GM12878 (cell line): ENCODE results near the gene ATP8A1. TPM values are rescaled to one million over a fixed set of nuclear protein-coding genes. Genes with fewer than 3 reads are reported as not detected.

Source experiments
- ATAC-seq: fragments of 200-7000 bp; cut with Tn5 transposase; 3 replicates; pipeline ENCODE4 v1.9.1; 2020; ENCODE audit warnings: mild to moderate bottlenecking, moderate library complexity
- BruUV-seq: library from RNA; stranded (reverse); fragments of 400-500 nt; replicated peaks from 2 replicates; lab custom pipeline; 2021; lab: Mats Ljungman, UMichigan
- CTCF ChIA-PET: fragments of 300-600 bp; sonication (Branson Sonifier 250); formaldehyde crosslinking; extraction: SDS; loops from one replicate; lab custom pipeline; 2021; ENCODE audit warnings: inconsistent platforms; lab: Yijun Ruan, JAX
- POLR2A ChIA-PET: fragments of 350-600 bp; formaldehyde crosslinking; extraction: SDS; loops from one replicate; lab custom pipeline; 2021; ENCODE audit warnings: inconsistent platforms; lab: Charles Lee
- RAD21 ChIA-PET: fragments of 300-600 bp; sonication (Branson Sonifier 250); formaldehyde crosslinking; loops from one replicate; lab custom pipeline; 2023; ENCODE audit warnings: antibody characterized with exemption; ENCODE audit not compliant: unreplicated experiment; lab: Charles Lee
- SMC1A ChIA-PET: fragments of 300-600 bp; sonication (Branson Sonifier 250); formaldehyde crosslinking; loops from one replicate; lab custom pipeline; 2023; ENCODE audit not compliant: unreplicated experiment, uncharacterized antibody; lab: Charles Lee
- DNase-seq: peaks from one replicate; pipeline ENCODE4 v3.0.0-alpha.2; 2011; ENCODE audit warnings: low read depth, low spot score
- FAIRE-seq: peaks from 3 replicates; lab custom pipeline; 2011; peaks lifted over from hg19 to GRCh38; lab: Jason Lieb, UNC
- H2AFZ ChIP-seq: 2 replicates; pipeline ENCODE4 v1.6.0; 2011; ENCODE audit warnings: low read depth, low read length, control low read depth; ENCODE audit not compliant: control insufficient read depth
- H3K27ac ChIP-seq: 2 replicates; pipeline ENCODE4 v1.5.1; 2011; ENCODE audit warnings: control low read depth; ENCODE audit not compliant: control insufficient read depth, insufficient read depth
- H3K27me3 ChIP-seq, 2 experiments: replicated peaks in 1 of 2; 2 replicates each; pipeline versions ENCODE4 v1.6.0 to v1.6.1; 2011; ENCODE audit warnings: low read length in 1 of 2; ENCODE audit not compliant: control insufficient read depth in 2 of 2, insufficient read depth in 2 of 2
- H3K36me3 ChIP-seq, 2 experiments: 2 replicates each; pipeline ENCODE4 v1.5.1; 2011; ENCODE audit warnings: low read length in 1 of 2; ENCODE audit not compliant: control insufficient read depth in 2 of 2, insufficient read depth in 2 of 2
- H3K4me1 ChIP-seq: 2 replicates; pipeline ENCODE4 v1.6.1; 2011; ENCODE audit warnings: mild to moderate bottlenecking, low read length, moderate library complexity, mixed read lengths; ENCODE audit not compliant: control insufficient read depth, insufficient read depth
- H3K4me2 ChIP-seq: 2 replicates; pipeline ENCODE4 v1.6.0; 2011; ENCODE audit warnings: control low read depth; ENCODE audit not compliant: control insufficient read depth, insufficient read depth
- H3K4me3 ChIP-seq: fragments of 200-600 bp; sonication (generic); 2 replicates; pipeline ENCODE4 v1.5.1; 2016
- H3K79me2 ChIP-seq: 2 replicates; pipeline ENCODE4 v1.6.0; 2011; ENCODE audit warnings: low read length; ENCODE audit not compliant: control insufficient read depth, insufficient read depth
- H3K9ac ChIP-seq: 2 replicates; pipeline ENCODE4 v1.8.0; 2011; ENCODE audit warnings: low read length, control low read depth, mixed read lengths; ENCODE audit not compliant: control insufficient read depth, insufficient read depth
- H3K9me3 ChIP-seq: replicated peaks from 3 replicates; pipeline ENCODE4 v1.5.1; 2011; ENCODE audit warnings: mild to moderate bottlenecking, low read length; ENCODE audit not compliant: control insufficient read depth, insufficient read depth
- H4K20me1 ChIP-seq: 2 replicates; pipeline ENCODE4 v1.6.0; 2011; ENCODE audit not compliant: control insufficient read depth, insufficient read depth
- HDGF ChIP-seq: fragments of 450-650 bp; IDR thresholded peaks from 2 replicates; pipeline ENCODE4 v1.6.1; 2016; ENCODE audit warnings: antibody characterized with exemption
- MLLT1 ChIP-seq: fragments of 450-650 bp; IDR thresholded peaks from 2 replicates; pipeline ENCODE4 v1.6.1; 2016; ENCODE audit warnings: mild to moderate bottlenecking
- MTA2 ChIP-seq: fragments of 450-650 bp; IDR thresholded peaks from 2 replicates; pipeline ENCODE4 v1.6.1; 2016; ENCODE audit warnings: low read depth, mild to moderate bottlenecking, moderate library complexity
- MTA3 ChIP-seq: IDR thresholded peaks from 2 replicates; pipeline ENCODE4 v1.6.1; 2012; ENCODE audit warnings: low read length, inconsistent platforms, borderline replicate concordance
- TARDBP ChIP-seq: IDR thresholded peaks from 2 replicates; pipeline ENCODE4 v1.6.1; 2016; ENCODE audit warnings: borderline replicate concordance
- ZNF687 ChIP-seq: fragments of 450-650 bp; IDR thresholded peaks from 2 replicates; pipeline ENCODE4 v1.6.1; 2017; ENCODE audit warnings: mild to moderate bottlenecking, moderate library complexity
- WGBS: methylation state at CpG from one replicate; pipeline ENCODE4 v1.1.6; 2016; ENCODE audit warnings: low lambda C conversion rate; ENCODE audit not compliant: insufficient replicate concordance, insufficient coverage; ENCODE audit errors: missing lambda C conversion rate; 5-methylcytosine and 5-hydroxymethylcytosine counted together
- in situ Hi-C: fragments of 300-500 bp; cut with MboI; formaldehyde crosslinking; loops from 9 replicates; pipeline ENCODE4 v1.14.3; 2018; ENCODE audit warnings: mixed read lengths
- intact Hi-C: fragments of 100-400 bp; cut with micrococcal nuclease; formaldehyde crosslinking; loops from one replicate; pipeline ENCODE4 v1.14.2; 2022; ENCODE audit not compliant: unreplicated experiment
- polyA plus RNA-seq, 11 experiments: library from polyadenylated mRNA; depleted of rRNA in 4 of 11; unstranded in 6 of 11; stranded (reverse) in 5 of 11; fragments of >200 nt; fragmentation: Nextera tagmentation in 4 of 11; fragmentation: Illumina TruSeq in 1 of 11; extraction: Ambion mirVana in 4 of 11; extraction: Trizol in 1 of 11; gene quantifications; 1 replicate in 1 of 11; 2 replicates in 10 of 11; pipeline versions ENCODE4 v1.2.1 to v1.2.3, GENCODE V29; 2011 to 2016; ENCODE audit warnings: inconsistent platforms in 2 of 11, missing spikeins in 2 of 11, low read depth in 1 of 11
- total RNA-seq, 4 experiments: library from RNA; depleted of rRNA in 3 of 4; stranded (reverse); fragments of >200 nt in 3 of 4; fragmentation: Illumina TruSeq in 1 of 4; extraction: Trizol in 1 of 4; gene quantifications; 2 replicates each; pipeline versions ENCODE4 v1.2.1 to v1.2.3, GENCODE V29; 2013 to 2021
- TF ChIP-seq, protein P1 (sequence below): fragments of 450-650 bp; formaldehyde crosslinking; IDR thresholded peaks from 2 replicates; pipeline ENCODE4 v1.5.0; 2022; ENCODE audit warnings: mild to moderate bottlenecking, missing genetic modification characterization

ATP8A1 gene
- total and polyA plus RNA-seq, 10 of the 15 experiments (the other 5 are each of a cell fraction or from before 2014, with no cell fraction given), result 9.0 to 116 (median 37.3) TPM

DNA sequence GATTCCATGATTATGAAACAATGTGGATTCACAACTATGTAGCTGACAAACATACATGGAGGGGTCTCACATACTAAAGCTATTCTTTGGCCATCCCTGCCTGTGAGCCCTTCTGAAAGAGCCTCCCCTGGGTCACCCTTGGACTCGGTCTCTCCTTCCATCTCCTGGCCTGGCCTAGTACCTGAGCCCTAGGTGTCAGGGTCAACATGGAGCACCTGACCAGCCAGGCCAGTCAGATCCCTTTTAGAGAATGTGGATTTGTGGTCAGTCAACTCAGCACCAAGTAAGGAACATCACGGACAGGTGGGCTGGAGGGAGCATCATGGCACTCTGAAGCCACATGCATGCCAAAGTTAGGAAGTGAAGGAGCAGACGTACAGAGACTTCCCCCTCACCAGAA is 16.3 kb downstream of the ATP8A1 start:
- Histone ChIP-seq H3K4me3 (peak overlapping the region; percentile 40), H3K4me1 (peaks cover 83% of the 10 kb centered on the region), H3K9me3 (peaks cover 2% of the 10 kb centered on the region; the same call in 1 of the 3 replicates), H3K79me2 (peaks cover 96% of the 10 kb centered on the region), H2AFZ (no peak overlapping the region), H4K20me1 (no peaks in the 10 kb centered on the region), H3K9ac (peak overlapping the region; percentile 64; the same call in 1 of the 2 replicates), H3K36me3 (peaks cover 0 to 7% of the 10 kb centered on the region in 2 experiments; a peak in 1 of 4 replicates), H3K4me2 (peak overlapping the region; percentile 75), H3K27me3 (no peaks in the 10 kb centered on the region), H3K27ac (peak overlapping the region; percentile 98)
- DNase-seq, result no peak
- ChIA-PET SMC1A (interaction anchor here (1.0 to 20.0 kb wide), 5 partner anchors 2 to 38 kb away, joined by 3 to 478 read pairs (median 202); partner anchors contain the start of gene ATP8A1), POLR2A (interaction anchor here (1.2 to 13.1 kb wide), 4 partner anchors 9 to 15 kb away, joined by 4 to 254 read pairs (median 86); partner anchors contain the start of gene ATP8A1), RAD21 (interaction anchor here (1.0 to 16.5 kb wide), 5 partner anchors 9 to 72 kb away, joined by 3 to 252 read pairs (median 8); partner anchors contain the start of gene ATP8A1), CTCF (interaction anchor here (0.9 to 10.0 kb wide), 3 partner anchors 10 to 17 kb away, joined by 3 to 113 read pairs (median 5); partner anchors contain the start of gene ATP8A1)
- TF ChIP-seq HDGF (peak; percentile 75; the same call in 1 of the 2 replicates), TARDBP (no peak), MTA3 (0 out of 2 replicates have a peak, but pooled peaks have one; percentile 18), MTA2 (no peak), ZNF687 (0 out of 2 replicates have a peak, but pooled peaks have one; percentile 40), MLLT1 (0 out of 2 replicates have a peak, but pooled peaks have one; percentile 30)
- TF ChIP-seq, protein P1, sequence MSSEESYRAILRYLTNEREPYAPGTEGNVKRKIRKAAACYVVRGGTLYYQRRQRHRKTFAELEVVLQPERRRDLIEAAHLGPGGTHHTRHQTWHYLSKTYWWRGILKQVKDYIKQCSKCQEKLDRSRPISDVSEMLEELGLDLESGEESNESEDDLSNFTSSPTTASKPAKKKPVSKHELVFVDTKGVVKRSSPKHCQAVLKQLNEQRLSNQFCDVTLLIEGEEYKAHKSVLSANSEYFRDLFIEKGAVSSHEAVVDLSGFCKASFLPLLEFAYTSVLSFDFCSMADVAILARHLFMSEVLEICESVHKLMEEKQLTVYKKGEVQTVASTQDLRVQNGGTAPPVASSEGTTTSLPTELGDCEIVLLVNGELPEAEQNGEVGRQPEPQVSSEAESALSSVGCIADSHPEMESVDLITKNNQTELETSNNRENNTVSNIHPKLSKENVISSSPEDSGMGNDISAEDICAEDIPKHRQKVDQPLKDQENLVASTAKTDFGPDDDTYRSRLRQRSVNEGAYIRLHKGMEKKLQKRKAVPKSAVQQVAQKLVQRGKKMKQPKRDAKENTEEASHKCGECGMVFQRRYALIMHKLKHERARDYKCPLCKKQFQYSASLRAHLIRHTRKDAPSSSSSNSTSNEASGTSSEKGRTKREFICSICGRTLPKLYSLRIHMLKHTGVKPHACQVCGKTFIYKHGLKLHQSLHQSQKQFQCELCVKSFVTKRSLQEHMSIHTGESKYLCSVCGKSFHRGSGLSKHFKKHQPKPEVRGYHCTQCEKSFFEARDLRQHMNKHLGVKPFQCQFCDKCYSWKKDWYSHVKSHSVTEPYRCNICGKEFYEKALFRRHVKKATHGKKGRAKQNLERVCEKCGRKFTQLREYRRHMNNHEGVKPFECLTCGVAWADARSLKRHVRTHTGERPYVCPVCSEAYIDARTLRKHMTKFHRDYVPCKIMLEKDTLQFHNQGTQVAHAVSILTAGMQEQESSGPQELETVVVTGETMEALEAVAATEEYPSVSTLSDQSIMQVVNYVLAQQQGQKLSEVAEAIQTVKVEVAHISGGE (CRISPR knock-in tag), result no peak
- intact Hi-C loops (no loop called here), in situ Hi-C loops (loop anchor here (25.0 kb wide), 1 partner anchor 1978 kb away; no protein-coding TSS in a partner anchor)
- ATAC-seq, result no peak
- no peak for FAIRE-seq
- BruUV-seq, result no TSS peak
- 50% methylated on average over 3 of the region's 3 CpGs for WGBS
